Trophoblast cell (in vitro differentiated cells and primary cell): ENCODE data around the gene RERGL.

Experiments
- DNase-seq, 2 donors: peaks; one replicate each; pipeline ENCODE4 v3.0.0-alpha.2; 2016
- H2AFZ ChIP-seq: 2 replicates; pipeline ENCODE4 v1.6.1; 2013; ENCODE audit warnings: low read length, moderate library complexity, mild to moderate bottlenecking; ENCODE audit not compliant: insufficient read depth, poor library complexity
- H2AK5ac ChIP-seq: 2 replicates; pipeline ENCODE4 v1.6.1; 2013; ENCODE audit warnings: mild to moderate bottlenecking, low read length
- H2BK120ac ChIP-seq: 2 replicates; pipeline ENCODE4 v1.6.1; 2013; ENCODE audit warnings: low read length, mild to moderate bottlenecking, moderate library complexity; ENCODE audit not compliant: insufficient read depth, poor library complexity
- H2BK12ac ChIP-seq: 2 replicates; pipeline ENCODE4 v1.6.1; 2013; ENCODE audit warnings: mild to moderate bottlenecking, low read length, moderate library complexity
- H2BK5ac ChIP-seq: 2 replicates; pipeline ENCODE4 v1.6.1; 2013; ENCODE audit warnings: low read length, low read depth, moderate library complexity, mild to moderate bottlenecking; ENCODE audit not compliant: poor library complexity
- H3K14ac ChIP-seq: 2 replicates; pipeline ENCODE4 v1.6.1; 2013; ENCODE audit warnings: mild to moderate bottlenecking, low read length
- H3K18ac ChIP-seq: 2 replicates; pipeline ENCODE4 v1.6.1; 2013; ENCODE audit warnings: mild to moderate bottlenecking, low read length
- H3K23ac ChIP-seq: 2 replicates; pipeline ENCODE4 v1.6.1; 2013; ENCODE audit warnings: low read length
- H3K27ac ChIP-seq: 2 replicates; pipeline ENCODE4 v1.5.1; 2013; ENCODE audit warnings: low read depth, mild to moderate bottlenecking, inconsistent platforms, low read length, moderate library complexity
- H3K27me3 ChIP-seq: 2 replicates; pipeline ENCODE4 v1.6.1; 2013; ENCODE audit warnings: inconsistent platforms, mild to moderate bottlenecking, low read length, moderate library complexity; ENCODE audit not compliant: insufficient read depth
- H3K36me3 ChIP-seq, 2 experiments: 1 replicate in 1 of 2; 2 replicates in 1 of 2; pipeline ENCODE4 v1.6.1; 2013; ENCODE audit warnings: low read length in 2 of 2, mild to moderate bottlenecking in 2 of 2, moderate library complexity in 1 of 2; ENCODE audit not compliant: insufficient read depth in 2 of 2, control insufficient read depth in 1 of 2
- H3K4ac ChIP-seq: 2 replicates; pipeline ENCODE4 v1.6.1; 2013; ENCODE audit warnings: low read depth, mild to moderate bottlenecking, low read length, moderate library complexity
- H3K4me1 ChIP-seq, 2 experiments: 1 replicate in 1 of 2; 2 replicates in 1 of 2; pipeline ENCODE4 v1.6.1; 2013; ENCODE audit warnings: low read length in 2 of 2, mild to moderate bottlenecking in 2 of 2, moderate library complexity in 1 of 2; ENCODE audit not compliant: insufficient read depth in 2 of 2, control insufficient read depth in 1 of 2
- H3K4me2 ChIP-seq: 2 replicates; pipeline ENCODE4 v1.6.1; 2013; ENCODE audit warnings: inconsistent platforms, mild to moderate bottlenecking, low read length, moderate library complexity
- H3K4me3 ChIP-seq: 2 replicates; pipeline ENCODE4 v1.5.1; 2013; ENCODE audit warnings: mild to moderate bottlenecking, low read depth, low read length, inconsistent platforms
- H3K79me1 ChIP-seq: one replicate; pipeline ENCODE4 v1.6.1; 2013; ENCODE audit warnings: low read length
- H3K79me2 ChIP-seq: 2 replicates; pipeline ENCODE4 v1.6.1; 2013; ENCODE audit warnings: low read length, mild to moderate bottlenecking; ENCODE audit not compliant: control insufficient read depth, insufficient read depth, poor library complexity
- H3K9ac ChIP-seq: 2 replicates; pipeline ENCODE4 v1.6.1; 2013; ENCODE audit warnings: mild to moderate bottlenecking, low read length
- H3K9me3 ChIP-seq: 2 replicates; pipeline ENCODE4 v1.6.1; 2013; ENCODE audit warnings: low read depth, mild to moderate bottlenecking, control low read depth, inconsistent platforms, low read length; ENCODE audit not compliant: insufficient read depth
- H4K12ac ChIP-seq: 2 replicates; pipeline ENCODE4 v1.6.1; 2013; ENCODE audit warnings: low read depth, mild to moderate bottlenecking, low read length, moderate library complexity
- H4K8ac ChIP-seq: 2 replicates; pipeline ENCODE4 v1.6.1; 2013; ENCODE audit warnings: low read depth, mild to moderate bottlenecking, low read length, moderate library complexity
- H4K91ac ChIP-seq: one replicate; pipeline ENCODE4 v1.6.1; 2013; ENCODE audit warnings: low read depth, mild to moderate bottlenecking, low read length, moderate library complexity
- WGBS: extraction: QIAGEN DNeasy Blood & Tissue Kit; methylation state at CpG from one replicate; pipeline ENCODE4 v1.1.7; 2013; ENCODE audit warnings: missing lambda C conversion rate; ENCODE audit not compliant: insufficient read length, insufficient coverage; ENCODE audit errors: extremely low coverage; 5-methylcytosine and 5-hydroxymethylcytosine counted together

Gene RERGL

GRCh38 chr12:18130851-18131250 lies 40.9 kb upstream of the RERGL start:
- Histone ChIP-seq H4K8ac (no peak overlapping the region), H2AFZ (no peak overlapping the region), H3K23ac (no peak overlapping the region), H3K14ac (no peak overlapping the region), H3K36me3 (no peaks in the 10 kb centered on the region), H2BK12ac (no peak overlapping the region), H3K18ac (no peak overlapping the region), H3K4me3 (no peak overlapping the region), H3K79me2 (no peaks in the 10 kb centered on the region), H4K12ac (no peak overlapping the region), H3K27me3 (no peaks in the 10 kb centered on the region), H3K9me3 (peaks cover 3% of the 10 kb centered on the region), H2AK5ac (no peak overlapping the region), H3K79me1 (no peaks in the 10 kb centered on the region), H3K4ac (no peak overlapping the region), H3K4me1 (no peaks in the 10 kb centered on the region), H4K91ac (no peak overlapping the region), H2BK5ac (no peak overlapping the region), H3K27ac (no peak overlapping the region), H2BK120ac (no peak overlapping the region), H3K9ac (no peak overlapping the region), H3K4me2 (no peak overlapping the region)
- no peak for DNase-seq
- 100% methylated on average over 3 of the region's 5 CpGs for WGBS

GRCh38 chr12:18123707-18124106 lies 33.7 kb upstream of the RERGL start:
- Histone ChIP-seq H4K91ac (no peak overlapping the region), H4K8ac (no peak overlapping the region), H3K4me3 (no peak overlapping the region), H3K14ac (no peak overlapping the region), H2AK5ac (no peak overlapping the region), H2AFZ (no peak overlapping the region), H3K9me3 (peaks cover 3% of the 10 kb centered on the region), H2BK5ac (no peak overlapping the region), H4K12ac (no peak overlapping the region), H3K4me2 (no peak overlapping the region), H2BK12ac (no peak overlapping the region), H3K79me2 (no peaks in the 10 kb centered on the region), H3K79me1 (no peaks in the 10 kb centered on the region), H3K23ac (no peak overlapping the region), H3K18ac (no peak overlapping the region), H3K27ac (no peak overlapping the region), H3K27me3 (no peaks in the 10 kb centered on the region), H2BK120ac (no peak overlapping the region), H3K4me1 (no peaks in the 10 kb centered on the region), H3K36me3 (no peaks in the 10 kb centered on the region), H3K4ac (no peak overlapping the region), H3K9ac (no peak overlapping the region)
- DNase-seq = no peak
- WGBS = no CpG with 5 or more reads among the region's 5 CpGs

GRCh38 chr12:18120899-18121298 lies 30.9 kb upstream of the RERGL start:
- Histone ChIP-seq H2BK120ac (no peak overlapping the region), H3K4me2 (no peak overlapping the region), H3K79me2 (no peaks in the 10 kb centered on the region), H3K14ac (no peak overlapping the region), H2AK5ac (no peak overlapping the region), H3K4ac (no peak overlapping the region), H3K27me3 (no peaks in the 10 kb centered on the region), H4K8ac (no peak overlapping the region), H3K9ac (no peak overlapping the region), H2BK5ac (no peak overlapping the region), H3K23ac (no peak overlapping the region), H2AFZ (no peak overlapping the region), H3K9me3 (no peaks in the 10 kb centered on the region), H3K18ac (no peak overlapping the region), H3K79me1 (no peaks in the 10 kb centered on the region), H4K91ac (no peak overlapping the region), H2BK12ac (no peak overlapping the region), H3K36me3 (no peaks in the 10 kb centered on the region), H3K27ac (no peak overlapping the region), H3K4me1 (no peaks in the 10 kb centered on the region), H3K4me3 (no peak overlapping the region), H4K12ac (no peak overlapping the region)
- no peak for DNase-seq
- WGBS = no CpG with 5 or more reads among the region's 1 CpG

DNA sequence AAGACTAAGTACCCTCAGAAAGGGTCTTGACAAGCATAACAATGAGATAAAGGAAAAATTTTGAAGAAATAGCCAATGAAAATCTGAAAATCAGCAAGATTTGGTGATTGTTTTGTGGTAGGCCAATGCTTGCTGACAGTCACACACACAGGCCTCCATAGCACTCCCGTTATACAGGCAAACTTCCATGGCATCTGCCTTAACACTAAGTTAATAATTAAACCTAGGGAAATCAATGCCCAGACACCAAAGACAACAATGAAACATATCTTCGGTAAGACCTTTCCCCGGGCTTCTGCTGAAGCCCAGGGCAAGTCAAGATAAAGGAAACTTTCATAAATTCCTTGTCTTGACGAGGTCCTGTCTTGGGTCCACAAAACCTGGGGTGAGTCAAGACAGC lies 18.6 kb upstream of the RERGL start:
- no peak overlapping the region for H3K27ac ChIP-seq
- no peak overlapping the region for H3K14ac ChIP-seq
- no peak overlapping the region for H4K8ac ChIP-seq
- no peak overlapping the region for H2BK12ac ChIP-seq
- DNase-seq = no peak
- no peak overlapping the region for H2AFZ ChIP-seq
- H3K36me3 ChIP-seq = no peaks in the 10 kb centered on the region
- H4K12ac ChIP-seq = no peak overlapping the region
- no peak overlapping the region for H2BK120ac ChIP-seq
- no peak overlapping the region for H2BK5ac ChIP-seq
- no peaks in the 10 kb centered on the region for H3K79me1 ChIP-seq
- no peak overlapping the region for H3K4me2 ChIP-seq
- H3K79me2 ChIP-seq = no peaks in the 10 kb centered on the region
- H2AK5ac ChIP-seq = no peak overlapping the region
- no peaks in the 10 kb centered on the region for H3K27me3 ChIP-seq
- WGBS = no CpG with 5 or more reads among the region's 4 CpGs
- no peak overlapping the region for H3K4ac ChIP-seq
- no peak overlapping the region for H3K9ac ChIP-seq
- H3K4me3 ChIP-seq = no peak overlapping the region
- H3K23ac ChIP-seq = no peak overlapping the region
- H3K4me1 ChIP-seq = no peaks in the 10 kb centered on the region
- H3K18ac ChIP-seq = no peak overlapping the region
- H3K9me3 ChIP-seq = no peaks in the 10 kb centered on the region
- H4K91ac ChIP-seq = no peak overlapping the region
